Esophagus squamous epithelium (tissue), 5 donors: ENCODE measurements around the gene DERL3. TPM values are rescaled to one million over a fixed set of nuclear protein-coding genes. Genes with fewer than 3 reads are reported as not detected.

Experiments used
- DNase-seq: peaks from one replicate; lab custom pipeline; 2025; lab: John Stamatoyannopoulos, UW
- H3K27ac ChIP-seq, 4 donors: fragments of 200-600 bp; sonication (generic); one replicate each; pipeline ENCODE4 v1.5.1; 2016 to 2019; ENCODE audit warnings: mild to moderate bottlenecking in 1 of 4
- H3K27me3 ChIP-seq, 4 donors: fragments of 200-600 bp; sonication (generic); 1 replicate in 3 of 4; 2 replicates in 1 of 4; pipeline versions ENCODE4 v1.5.1 to v1.6.0; 2017 to 2021; ENCODE audit warnings: antibody characterized with exemption in 1 of 4
- H3K36me3 ChIP-seq, 3 donors: fragments of 200-600 bp; sonication (generic); one replicate each; pipeline ENCODE4 v1.5.1; 2016 to 2019
- H3K4me1 ChIP-seq, 3 donors: fragments of 200-600 bp; sonication (generic); one replicate each; pipeline ENCODE4 v1.5.1; 2017 to 2019
- H3K4me3 ChIP-seq, 4 donors: fragments of 200-600 bp; sonication (generic); 1 replicate in 3 of 4; 2 replicates in 1 of 4; pipeline ENCODE4 v1.5.1; 2016 to 2019; ENCODE audit warnings: mild to moderate bottlenecking in 2 of 4, moderate library complexity in 1 of 4
- H3K9me3 ChIP-seq, 3 donors: fragments of 200-600 bp; sonication (generic); one replicate each; pipeline ENCODE4 v1.5.1; 2016 to 2019
- CTCF ChIP-seq, 6 experiments: fragments of 450-650 bp in 4 of 6; fragments of 200-600 bp in 2 of 6; sonication (generic) in 2 of 6; IDR thresholded peaks; one replicate each; pipeline ENCODE4 v1.5.1; 2016 to 2019; ENCODE audit warnings: antibody characterized with exemption in 6 of 6, mild to moderate bottlenecking in 4 of 6, moderate library complexity in 4 of 6
- POLR2A ChIP-seq, 4 donors: fragments of 450-650 bp; IDR thresholded peaks; one replicate each; pipeline ENCODE4 v1.6.1; 2017; ENCODE audit warnings: antibody characterized with exemption in 4 of 4, mild to moderate bottlenecking in 4 of 4, moderate library complexity in 3 of 4
- WGBS, 2 donors: methylation state at CpG; one replicate each; pipeline ENCODE4 v1.1.5; 2018; 5-methylcytosine and 5-hydroxymethylcytosine counted together
- intact Hi-C: fragments of 100-400 bp; cut with DNase I; formaldehyde crosslinking; loops from one replicate; pipeline ENCODE4 v1.15.0; 2022
- total RNA-seq, 4 donors: library from RNA; depleted of rRNA; stranded (reverse); fragments of >200 nt; gene quantifications; one replicate each; pipeline ENCODE4 v1.1.0, GENCODE V29; 2016
- donor health status: DM: yes; HTN: yes; CAD: no.

The DERL3 gene
- total RNA-seq, 4 donors from 2014 or later = 1.3 to 1.9 TPM; not detected in 2

GRCh38 chr22:23812378-23812777 is 26.4 kb downstream of the DERL3 start:
- Histone ChIP-seq H3K4me3 (no peak overlapping the region), H3K4me1 (no peaks in the 10 kb centered on the region), H3K27ac (no peak overlapping the region), H3K27me3 (no peaks in the 10 kb centered on the region), H3K36me3 (peaks cover 13 to 97% (median 19%) of the 10 kb centered on the region in 3 donors), H3K9me3 (no peaks in the 10 kb centered on the region)
- 92 to 97% methylated on average over 4 of the region's 4 CpGs for WGBS, 2 donors
- intact Hi-C loops = no loop called here
- no peak for TF ChIP-seq POLR2A (IDR thresholded peaks at IDR 0.05)
- no peak for TF ChIP-seq CTCF (IDR thresholded peaks at IDR 0.05)
- no peak for DNase-seq

- DNase-seq = no peak
- WGBS, 2 donors = 100% methylated on average over 1 of the region's 1 CpG
- H3K36me3 ChIP-seq = peaks cover 5 to 98% (median 40%) of the 10 kb centered on the region in 3 donors
Measured at GRCh38 chr22:23806837-23807236, 32.0 kb downstream of the DERL3 start.

GRCh38 chr22:23804781-23805291 is 34.0 kb downstream of the DERL3 start:
- DNase-seq = no peak
- Histone ChIP-seq H3K27me3 (no peaks in the 10 kb centered on the region), H3K36me3 (peaks cover 24 to 98% (median 59%) of the 10 kb centered on the region in 3 donors), H3K9me3 (no peaks in the 10 kb centered on the region), H3K27ac (no peak overlapping the region), H3K4me1 (no peaks in the 10 kb centered on the region), H3K4me3 (no peak overlapping the region)
- WGBS, 2 donors = 80 to 85% methylated on average over 8 to 9 of the region's 12 CpGs
- TF ChIP-seq CTCF (IDR thresholded peaks at IDR 0.05) = no peak
- TF ChIP-seq POLR2A (IDR thresholded peaks at IDR 0.05) = no peak
- intact Hi-C loops = no loop called here

More at GRCh38 chr22:23806837-23807236, 32.0 kb downstream of the DERL3 start:
- intact Hi-C loops = no loop called here
- H3K9me3 ChIP-seq = no peaks in the 10 kb centered on the region
- no peak for TF ChIP-seq POLR2A (IDR thresholded peaks at IDR 0.05)
- H3K27me3 ChIP-seq = no peaks in the 10 kb centered on the region
- no peaks in the 10 kb centered on the region for H3K4me1 ChIP-seq
- no peak overlapping the region for H3K27ac ChIP-seq
- H3K4me3 ChIP-seq = no peak overlapping the region

- WGBS, 2 donors = 75% methylated on average over 8 to 12 of the region's 21 CpGs
- H3K36me3 ChIP-seq = peaks cover 28 to 99% (median 56%) of the 10 kb centered on the region in 3 donors
- no peaks in the 10 kb centered on the region for H3K9me3 ChIP-seq
- peak overlapping the region in 1 of 4 donors; percentile 8 for H3K4me3 ChIP-seq
- no peaks in the 10 kb centered on the region for H3K4me1 ChIP-seq
- no peak for TF ChIP-seq POLR2A (IDR thresholded peaks at IDR 0.05)
- TF ChIP-seq CTCF (IDR thresholded peaks at IDR 0.05) = no peak
- H3K27ac ChIP-seq = no peak overlapping the region
- no peaks in the 10 kb centered on the region for H3K27me3 ChIP-seq
- intact Hi-C loops = no loop called here
- no peak for DNase-seq
Measured at GRCh38 chr22:23803001-23803819, 35.6 kb downstream of the DERL3 start.

- Histone ChIP-seq H3K9me3 (no peaks in the 10 kb centered on the region), H3K4me3 (no peak overlapping the region), H3K27me3 (no peaks in the 10 kb centered on the region), H3K27ac (no peak overlapping the region), H3K36me3 (peaks cover 34 to 97% (median 56%) of the 10 kb centered on the region in 3 donors), H3K4me1 (no peaks in the 10 kb centered on the region)
- 88 to 92% methylated on average over 6 to 8 of the region's 8 CpGs for WGBS, 2 donors
- TF ChIP-seq POLR2A (IDR thresholded peaks at IDR 0.05) = no peak
- TF ChIP-seq CTCF (IDR thresholded peaks at IDR 0.05) = no peak
- DNase-seq = no peak
- intact Hi-C loops = no loop called here
Measured at GRCh38 chr22:23801886-23802377, 36.9 kb downstream of the DERL3 start.
